Lower lobe of right lung (tissue), 2 donors: Measurements from ENCODE around the gene LDB3. TPM values are rescaled to one million over a fixed set of nuclear protein-coding genes. Genes with fewer than 3 reads are reported as not detected.
A peak's percentile ranks its signal among the peaks of the same experiment; 100 is the strongest.
"Not testable (repeated sequence)": the region's sequence is repeated elsewhere in the genome, so short reads cannot be mapped to it uniquely, and the experiment has no call there.

ENCODE experiments used
- ATAC-seq, 2 donors: fragments of 200-7000 bp; cut with Tn5 transposase; one replicate each; pipeline ENCODE4 v1.9.1; 2020 to 2022; ENCODE audit warnings: mild to moderate bottlenecking in 2 of 2, moderate library complexity in 2 of 2
- DNase-seq: peaks from one replicate; pipeline ENCODE4 v3.0.0-alpha.2; 2020
- H3K27ac ChIP-seq: fragments of 200-600 bp; one replicate; pipeline ENCODE4 v1.8.0; 2022
- H3K27me3 ChIP-seq: fragments of 200-600 bp; one replicate; pipeline ENCODE4 v1.8.0; 2022; ENCODE audit warnings: low read depth
- H3K36me3 ChIP-seq: fragments of 200-600 bp; one replicate; pipeline ENCODE4 v1.8.0; 2022; ENCODE audit warnings: mild to moderate bottlenecking
- H3K4me1 ChIP-seq: fragments of 200-600 bp; one replicate; pipeline ENCODE4 v1.8.0; 2022
- H3K4me3 ChIP-seq: fragments of 200-600 bp; one replicate; pipeline ENCODE4 v1.8.0; 2022; ENCODE audit warnings: mild to moderate bottlenecking
- H3K9me3 ChIP-seq: fragments of 200-600 bp; one replicate; pipeline ENCODE4 v1.8.0; 2022
- intact Hi-C: fragments of 100-400 bp; cut with DNase I; formaldehyde crosslinking; loops from one replicate; pipeline ENCODE4 v1.11.0; 2022
- total RNA-seq: library from RNA; stranded (reverse); fragmentation: NEBNext Ultra II Directional; extraction: Animal tissue kit (Norgen Biotek cat#: 25700); gene quantifications from one replicate; pipeline ENCODE4 v1.2.1, GENCODE V29; 2021
- TF ChIP-seq, protein P1 (sequence below): fragments of 200-600 bp; IDR thresholded peaks from one replicate; pipeline ENCODE4 v1.8.0; 2022; ENCODE audit warnings: antibody characterized with exemption, mild to moderate bottlenecking
- donor health status: DM: no; HTN: yes; CAD: no; lungs with severe emphysema.

Gene LDB3
- total RNA-seq, 1 donor from 2014 or later: 2.2 TPM

DNA sequence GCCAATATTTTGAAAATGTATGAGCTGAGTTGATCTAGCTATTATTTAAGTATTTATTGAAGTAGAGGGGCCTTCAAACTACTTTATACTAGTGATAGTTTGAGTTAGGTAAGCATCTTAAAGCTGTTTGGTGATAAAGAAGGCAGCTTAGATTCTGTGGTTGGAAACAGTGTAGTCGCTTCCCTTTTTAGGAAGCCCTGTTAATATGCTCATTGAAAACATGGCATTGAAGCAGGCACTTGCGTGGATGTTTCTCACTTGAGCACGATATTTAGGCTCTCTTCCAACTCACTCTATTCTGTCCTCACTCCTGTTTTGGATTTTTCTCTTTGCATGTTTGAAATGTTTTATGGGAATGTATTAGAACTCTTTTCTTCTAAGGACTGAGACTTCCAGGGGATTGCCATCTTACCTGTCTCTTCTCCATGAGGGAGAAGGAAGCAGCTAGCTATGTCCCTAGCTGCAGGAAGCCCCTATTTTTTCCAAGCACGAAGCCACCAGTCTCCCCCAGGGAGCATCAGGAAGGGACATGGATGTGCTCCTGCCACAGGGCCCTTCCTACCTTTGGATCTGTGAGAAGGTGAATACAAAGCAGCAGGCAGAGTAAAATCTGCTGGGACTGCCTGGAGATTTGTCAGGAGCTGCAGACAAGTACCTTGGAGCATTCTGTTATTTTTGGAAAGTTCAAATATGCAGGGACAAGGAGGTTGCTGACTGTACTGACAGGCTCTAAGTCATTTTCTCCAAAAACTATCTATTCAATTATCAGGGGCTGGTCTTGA is 66.1 kb downstream of the LDB3 start:
- Histone ChIP-seq H3K9me3 (no peaks in the 10 kb centered on the region), H3K27ac (peak overlapping the region; percentile 64), H3K27me3 (no peaks in the 10 kb centered on the region), H3K36me3 (no peaks in the 10 kb centered on the region), H3K4me3 (no peak overlapping the region), H3K4me1 (peaks cover 23% of the 10 kb centered on the region)
- TF ChIP-seq, protein P1, sequence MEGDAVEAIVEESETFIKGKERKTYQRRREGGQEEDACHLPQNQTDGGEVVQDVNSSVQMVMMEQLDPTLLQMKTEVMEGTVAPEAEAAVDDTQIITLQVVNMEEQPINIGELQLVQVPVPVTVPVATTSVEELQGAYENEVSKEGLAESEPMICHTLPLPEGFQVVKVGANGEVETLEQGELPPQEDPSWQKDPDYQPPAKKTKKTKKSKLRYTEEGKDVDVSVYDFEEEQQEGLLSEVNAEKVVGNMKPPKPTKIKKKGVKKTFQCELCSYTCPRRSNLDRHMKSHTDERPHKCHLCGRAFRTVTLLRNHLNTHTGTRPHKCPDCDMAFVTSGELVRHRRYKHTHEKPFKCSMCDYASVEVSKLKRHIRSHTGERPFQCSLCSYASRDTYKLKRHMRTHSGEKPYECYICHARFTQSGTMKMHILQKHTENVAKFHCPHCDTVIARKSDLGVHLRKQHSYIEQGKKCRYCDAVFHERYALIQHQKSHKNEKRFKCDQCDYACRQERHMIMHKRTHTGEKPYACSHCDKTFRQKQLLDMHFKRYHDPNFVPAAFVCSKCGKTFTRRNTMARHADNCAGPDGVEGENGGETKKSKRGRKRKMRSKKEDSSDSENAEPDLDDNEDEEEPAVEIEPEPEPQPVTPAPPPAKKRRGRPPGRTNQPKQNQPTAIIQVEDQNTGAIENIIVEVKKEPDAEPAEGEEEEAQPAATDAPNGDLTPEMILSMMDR: no peak
- ATAC-seq: peak in 1 of 2 donors; percentile 50
- no peak for DNase-seq
- intact Hi-C loops: no loop called here

DNA sequence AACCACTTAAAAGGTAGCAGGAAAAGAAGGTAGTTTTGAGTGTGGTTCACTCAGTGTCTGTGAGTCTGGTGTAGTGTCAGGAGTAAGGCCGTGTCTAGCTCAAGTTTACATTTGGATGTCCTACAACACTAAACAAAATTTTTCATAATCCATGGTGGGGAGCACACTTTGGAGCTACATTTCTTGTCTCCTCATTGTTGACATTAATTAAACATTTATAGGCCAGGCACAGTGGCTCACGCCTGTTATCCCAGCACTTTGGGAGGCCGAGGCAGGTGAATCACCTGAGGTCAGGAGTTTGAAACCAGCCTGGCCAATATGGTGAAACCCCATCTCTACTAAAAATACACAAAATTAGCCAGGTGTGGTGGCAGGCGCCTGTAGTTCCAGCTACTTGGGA is 67.0 kb downstream of the LDB3 start:
- H3K27me3 ChIP-seq, H3K9me3 ChIP-seq, H3K4me3 ChIP-seq, ATAC-seq, H3K27ac ChIP-seq, intact Hi-C loops, H3K36me3 ChIP-seq, DNase-seq: not testable (repeated sequence)
- peaks cover 23% of the 10 kb centered on the region for H3K4me1 ChIP-seq

DNA sequence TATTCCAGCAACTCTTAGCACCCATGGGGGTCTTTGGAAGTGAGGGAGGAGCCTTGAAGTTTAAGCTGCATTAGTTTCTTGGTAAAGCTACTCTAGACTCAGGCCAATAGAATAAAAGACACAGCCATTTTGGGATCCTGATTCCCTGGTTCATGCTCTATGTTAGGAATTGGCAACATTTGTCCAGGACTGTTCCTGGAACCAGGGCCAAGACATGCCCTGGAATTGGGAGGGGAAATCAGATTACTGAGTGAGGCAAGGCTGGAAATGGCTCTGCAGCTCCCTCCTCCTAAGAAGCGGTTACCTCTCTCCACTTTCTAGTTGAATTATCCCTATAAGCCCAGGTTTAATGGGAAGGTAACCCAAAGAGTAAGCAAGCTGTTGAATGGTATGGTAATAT is 73.9 kb downstream of the LDB3 start:
- Histone ChIP-seq H3K27me3 (no peaks in the 10 kb centered on the region), H3K27ac (no peak overlapping the region), H3K36me3 (no peaks in the 10 kb centered on the region), H3K4me1 (peaks cover 13% of the 10 kb centered on the region), H3K4me3 (no peak overlapping the region), H3K9me3 (no peaks in the 10 kb centered on the region)
- DNase-seq: no peak
- TF ChIP-seq, protein P1: no peak
- intact Hi-C loops: no loop called here
- no peak for ATAC-seq

DNA sequence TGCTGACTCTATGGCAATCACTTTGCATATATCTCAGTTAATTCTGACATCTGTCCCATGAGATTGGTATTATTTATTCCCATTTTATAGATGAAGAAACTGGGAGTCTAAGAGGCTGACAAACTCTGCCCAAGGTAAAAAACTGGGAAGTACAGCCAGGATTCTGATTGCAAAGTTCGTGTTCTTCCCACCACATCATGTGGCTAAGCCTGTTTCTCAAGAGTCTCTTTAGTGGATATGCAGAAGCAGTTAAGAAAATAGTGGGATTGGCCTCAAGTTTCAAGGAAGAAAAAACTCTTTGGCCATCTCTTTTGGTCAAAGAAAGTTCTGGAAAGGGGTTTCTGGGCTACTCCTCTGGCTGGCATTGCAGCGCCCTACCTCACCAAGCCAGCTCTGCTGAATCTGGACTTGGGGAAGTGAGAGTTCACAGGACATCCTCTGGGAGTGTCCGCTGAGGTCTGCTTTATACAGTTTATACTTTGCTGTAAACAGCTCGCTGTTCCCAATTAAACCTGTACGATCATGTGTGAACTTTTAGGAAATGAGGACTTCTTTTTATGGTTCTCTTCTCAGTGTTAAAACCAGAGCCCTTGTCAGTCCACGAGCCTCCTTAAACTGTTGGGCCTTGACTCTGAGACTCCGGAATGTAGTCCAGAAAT is 75.9 kb downstream of the LDB3 start:
- Histone ChIP-seq H3K9me3 (no peaks in the 10 kb centered on the region), H3K27me3 (no peaks in the 10 kb centered on the region), H3K27ac (peak overlapping the region; percentile 65), H3K36me3 (no peaks in the 10 kb centered on the region), H3K4me1 (peaks cover 23% of the 10 kb centered on the region), H3K4me3 (no peak overlapping the region)
- DNase-seq (no peak), ATAC-seq (peak; percentile 61 to 79)
- intact Hi-C loops: no loop called here
- TF ChIP-seq, protein P1: no peak

DNA sequence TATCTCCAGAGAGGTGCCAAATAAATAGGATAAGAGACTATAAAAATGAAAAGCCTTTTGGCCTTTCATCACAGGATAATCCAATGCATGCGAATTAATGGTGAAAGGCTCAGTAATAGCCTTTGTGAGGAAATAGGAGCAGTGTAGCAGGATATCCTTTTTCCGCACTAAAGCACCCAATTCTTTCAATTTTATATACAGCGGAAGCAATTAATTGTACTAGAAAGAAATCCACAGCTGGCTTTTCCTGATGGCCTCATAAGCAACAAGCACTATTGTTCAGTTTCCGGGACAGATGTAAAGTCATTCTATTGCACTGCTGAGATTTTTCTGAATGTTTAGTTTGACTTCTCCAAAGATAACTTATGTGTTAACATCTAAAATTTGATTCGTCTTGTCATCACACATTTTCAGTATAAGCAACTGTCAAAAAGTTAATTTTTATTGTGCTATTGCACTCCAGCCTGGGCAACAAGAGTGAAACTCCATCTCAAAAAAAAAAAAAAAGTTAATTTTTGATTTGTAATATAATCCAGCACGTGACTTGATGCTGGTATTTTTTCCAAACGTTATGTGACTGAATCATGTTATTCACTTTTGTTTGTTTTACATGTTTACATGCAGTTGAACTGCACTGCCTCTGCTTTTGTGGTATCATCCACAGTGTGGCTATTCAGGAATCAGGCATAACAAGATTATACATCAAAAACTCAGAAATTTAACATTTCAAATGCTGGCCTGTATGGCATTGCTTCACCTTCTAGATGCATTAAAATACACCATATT is 79.7 kb downstream of the LDB3 start:
- peaks cover 4% of the 10 kb centered on the region for H3K27me3 ChIP-seq
- ATAC-seq (no peak), DNase-seq (no peak)
- H3K4me1 ChIP-seq: peaks cover 23% of the 10 kb centered on the region
- TF ChIP-seq, protein P1: no peak
- no peak overlapping the region for H3K27ac ChIP-seq
- intact Hi-C loops: no loop called here
- H3K9me3 ChIP-seq: no peaks in the 10 kb centered on the region
- no peak overlapping the region for H3K4me3 ChIP-seq
- H3K36me3 ChIP-seq: no peaks in the 10 kb centered on the region
